RCC 7860 (cell line): ENCODE measurements around the gene SDK2.

Source experiments
- DNase-seq: peaks from one replicate; pipeline ENCODE4 v3.0.0-alpha.2; 2015; ENCODE audit warnings: low spot score
- FAIRE-seq: peaks from 2 replicates; lab custom pipeline; 2012; peaks lifted over from hg19 to GRCh38; lab: Jason Lieb, UNC

Gene SDK2

GRCh38 chr17:73519011-73519410, 125.2 kb downstream of the SDK2 start:
- no peak for DNase-seq

GRCh38 chr17:73516431-73516830, 127.8 kb downstream of the SDK2 start:
- FAIRE-seq (no peak), DNase-seq (no peak)

More at GRCh38 chr17:73519011-73519410, 125.2 kb downstream of the SDK2 start:
- no peak for FAIRE-seq

- no peak for FAIRE-seq
- DNase-seq, result no peak
Observed at GRCh38 chr17:73514146-73514863, 129.9 kb downstream of the SDK2 start.

DNA sequence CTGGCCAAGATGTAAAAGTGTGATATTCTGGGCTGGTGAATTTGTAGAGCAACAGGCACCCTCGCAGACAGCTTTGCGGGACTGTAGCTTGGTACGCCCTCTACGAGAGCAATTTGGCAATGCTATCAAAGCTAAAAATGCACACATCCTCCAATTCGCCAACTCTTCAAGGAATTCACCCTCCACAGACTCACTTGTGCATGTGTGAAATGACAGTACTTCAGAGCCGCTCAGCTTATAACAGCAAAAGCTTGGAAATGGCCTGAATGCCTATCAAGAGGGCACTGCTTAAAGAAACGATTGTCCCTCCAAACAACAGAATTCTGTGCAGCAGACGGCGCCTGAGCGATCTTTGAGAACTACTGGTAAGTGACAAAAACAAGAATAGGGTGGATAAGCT, 130.8 kb downstream of the SDK2 start:
- FAIRE-seq, result no peak

DNA sequence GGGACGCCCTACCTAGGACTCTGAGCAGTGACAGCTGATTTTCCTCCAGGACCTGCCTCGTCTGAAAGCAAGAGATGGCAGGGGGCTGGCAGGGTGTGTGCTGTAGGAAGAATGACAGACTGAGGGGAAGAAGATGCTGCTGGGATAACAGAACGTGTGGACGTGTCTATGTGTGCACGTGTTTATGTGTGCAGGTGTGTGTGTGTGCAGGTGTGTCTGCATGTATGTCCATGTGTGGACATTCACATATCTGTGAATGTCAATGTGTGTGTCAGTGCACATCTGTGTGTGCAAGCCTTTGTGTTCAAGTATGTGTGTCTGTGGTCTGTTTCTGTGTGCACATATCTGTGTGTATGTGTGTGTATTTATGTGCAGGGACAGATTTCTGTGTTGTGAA, 132.5 kb downstream of the SDK2 start:
- FAIRE-seq (no peak), DNase-seq (no peak)

More for the DNA sequence above, 130.8 kb downstream of the SDK2 start:
- DNase-seq, result no peak

GRCh38 chr17:73510981-73511718, 133.1 kb downstream of the SDK2 start:
- FAIRE-seq, result no peak
- DNase-seq, result no peak

DNA sequence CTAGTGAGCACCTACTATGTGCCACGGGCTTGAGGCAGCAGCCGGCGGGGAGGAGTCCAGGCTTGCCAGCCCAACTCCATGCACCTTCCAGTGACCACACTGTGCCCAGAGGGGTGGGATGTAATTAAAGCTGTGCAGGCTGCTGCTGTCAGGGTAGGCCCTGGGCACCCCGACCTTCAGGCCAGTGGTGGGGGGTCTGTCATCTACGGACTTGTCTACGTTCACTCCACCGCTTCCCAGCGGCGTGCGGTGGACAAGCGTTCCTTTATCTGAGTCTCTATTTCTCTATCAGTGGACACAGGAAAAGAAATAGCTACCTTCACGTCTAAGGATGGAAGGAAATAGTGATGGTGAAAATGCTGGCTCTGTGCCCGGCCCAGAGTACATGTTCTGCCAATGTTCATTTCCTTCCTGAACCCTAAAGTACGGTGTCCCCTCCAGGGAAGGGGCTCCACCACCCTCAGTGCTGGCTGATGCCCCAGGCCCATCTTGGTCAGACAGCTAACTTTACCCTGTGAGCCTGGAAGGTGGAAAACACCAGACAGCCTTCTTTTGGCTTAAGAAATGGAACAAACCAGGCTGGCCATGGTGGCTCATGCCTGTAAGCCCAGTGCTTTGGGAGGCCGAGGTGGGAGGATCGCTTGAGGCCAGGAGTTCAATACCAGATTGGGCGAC, 135.2 kb downstream of the SDK2 start:
- FAIRE-seq (no peak), DNase-seq (no peak)

DNA sequence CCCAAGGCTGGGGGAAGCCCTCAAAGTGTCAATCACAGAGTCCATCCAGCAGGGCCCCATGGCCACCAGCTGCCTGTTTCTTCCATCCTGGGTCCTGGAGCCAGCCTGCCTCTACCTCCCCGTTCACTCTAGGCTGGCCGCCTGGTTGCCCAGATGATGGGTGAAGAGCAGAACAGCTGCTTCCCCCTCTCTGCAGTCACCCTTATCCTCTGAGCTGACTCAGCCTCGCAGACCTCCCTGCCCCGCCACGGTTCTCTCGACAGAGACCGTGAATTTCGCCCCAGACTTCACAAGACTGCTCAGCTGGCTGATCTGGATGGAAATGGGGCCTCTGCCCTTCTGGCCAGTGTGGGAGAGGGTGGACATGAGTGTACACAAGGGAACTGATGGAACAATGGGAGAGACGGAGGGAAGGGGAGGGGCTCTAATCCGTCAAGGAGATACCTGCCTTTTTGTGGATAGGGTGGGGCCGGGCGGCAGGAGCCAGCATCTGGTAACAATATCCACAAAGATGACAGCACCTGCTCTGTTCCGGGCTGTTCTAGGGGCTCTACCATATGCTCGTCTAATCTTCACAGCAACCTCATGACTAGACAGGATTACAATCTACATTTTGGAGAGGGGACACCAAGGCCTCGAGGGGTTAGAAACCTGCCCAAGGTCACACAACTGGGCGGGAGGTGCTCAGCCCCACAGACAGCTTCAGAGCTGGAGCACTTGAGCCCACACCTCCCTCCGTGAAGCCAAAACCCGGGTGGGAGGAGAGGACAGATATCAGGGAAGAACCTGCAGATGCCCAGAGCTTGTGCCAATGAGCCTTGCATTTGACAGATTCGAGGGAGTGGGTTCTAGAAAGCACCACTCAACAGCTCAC, 136.0 kb downstream of the SDK2 start:
- DNase-seq (no peak), FAIRE-seq (no peak)

DNA sequence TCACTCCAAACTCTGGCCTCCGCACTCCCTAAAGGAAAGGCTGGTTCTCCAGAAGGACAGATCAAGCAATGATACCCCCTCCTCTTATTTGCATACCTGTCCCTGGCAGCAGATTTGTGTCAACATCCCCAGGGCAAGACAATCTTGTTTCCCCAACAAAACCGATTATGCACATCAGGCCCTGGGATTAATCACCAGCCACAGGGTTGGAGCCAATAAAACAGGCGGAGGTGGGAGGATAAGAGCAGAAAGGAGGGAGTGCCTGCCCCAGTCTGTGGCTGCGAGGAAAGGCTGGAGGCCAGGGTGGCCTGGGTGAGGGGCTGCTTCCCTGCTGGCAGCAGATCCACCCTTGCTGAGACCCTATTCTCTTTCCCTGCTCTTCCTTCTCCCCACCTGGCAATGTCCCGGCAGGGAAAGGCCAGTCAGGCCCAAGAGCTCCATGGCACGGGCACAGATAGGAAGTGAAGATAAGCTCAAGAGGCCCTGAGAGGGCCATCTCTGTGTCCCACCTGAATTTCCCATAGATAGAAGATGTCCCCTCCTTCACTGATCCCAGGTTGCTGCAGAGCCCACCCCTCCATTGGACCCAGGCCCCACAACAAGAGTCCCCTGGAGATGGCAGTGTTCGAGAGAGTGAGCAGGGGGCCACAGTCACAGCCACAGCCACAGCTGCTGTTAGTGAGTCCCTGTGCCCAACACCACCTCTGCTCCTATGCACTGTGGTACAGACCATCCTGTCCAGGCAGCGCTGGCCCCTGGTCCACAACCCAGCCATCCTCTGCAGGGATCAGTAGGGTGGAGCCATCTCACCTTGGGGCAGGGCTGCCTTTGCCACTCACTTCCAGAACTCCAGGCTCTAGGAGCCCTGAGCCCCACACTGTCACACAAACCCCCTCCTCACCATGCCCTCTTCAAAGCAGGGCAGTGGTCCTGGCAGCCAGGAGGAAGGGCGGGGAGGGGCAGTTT, 137.5 kb downstream of the SDK2 start:
- DNase-seq (no peak), FAIRE-seq (no peak)

GRCh38 chr17:73503560-73503959, 140.7 kb downstream of the SDK2 start:
- FAIRE-seq, result no peak
- no peak for DNase-seq

GRCh38 chr17:73500414-73500999, 143.7 kb downstream of the SDK2 start:
- no peak for FAIRE-seq

DNA sequence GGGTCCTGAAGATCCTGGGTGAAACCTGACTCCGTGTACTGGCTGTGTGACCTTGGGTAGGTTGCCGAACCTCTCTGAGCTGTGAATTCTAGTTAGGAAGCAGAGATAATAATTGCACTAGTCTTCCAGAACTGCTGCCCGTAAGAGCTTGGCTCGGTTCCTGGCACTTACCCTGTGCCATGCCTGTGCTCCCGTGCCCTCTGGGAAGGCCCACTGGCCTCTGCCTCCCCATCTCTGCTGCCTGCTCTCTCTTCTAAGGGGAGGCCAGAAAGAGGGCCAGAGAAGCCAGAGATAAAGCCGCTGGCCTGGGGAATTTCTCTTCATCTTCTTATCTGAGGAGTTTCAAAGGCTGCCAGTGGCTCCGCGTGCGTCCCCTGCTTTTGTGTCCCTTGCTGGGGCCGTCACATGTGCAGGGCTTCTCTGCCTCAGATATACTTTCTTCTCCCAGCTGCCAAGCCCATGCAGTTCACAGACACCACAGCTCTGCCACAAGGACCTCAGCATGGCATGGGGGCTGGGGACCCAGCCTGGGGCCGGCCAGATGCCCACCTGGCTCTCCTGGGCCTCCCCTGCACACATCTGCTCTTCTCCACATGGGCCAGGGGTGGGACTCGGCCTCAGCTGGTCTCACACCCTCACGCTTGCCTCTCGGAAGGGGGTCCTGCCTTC, 145.2 kb downstream of the SDK2 start:
- FAIRE-seq (no peak), DNase-seq (no peak)

More at GRCh38 chr17:73500414-73500999, 143.7 kb downstream of the SDK2 start:
- no peak for DNase-seq

DNA sequence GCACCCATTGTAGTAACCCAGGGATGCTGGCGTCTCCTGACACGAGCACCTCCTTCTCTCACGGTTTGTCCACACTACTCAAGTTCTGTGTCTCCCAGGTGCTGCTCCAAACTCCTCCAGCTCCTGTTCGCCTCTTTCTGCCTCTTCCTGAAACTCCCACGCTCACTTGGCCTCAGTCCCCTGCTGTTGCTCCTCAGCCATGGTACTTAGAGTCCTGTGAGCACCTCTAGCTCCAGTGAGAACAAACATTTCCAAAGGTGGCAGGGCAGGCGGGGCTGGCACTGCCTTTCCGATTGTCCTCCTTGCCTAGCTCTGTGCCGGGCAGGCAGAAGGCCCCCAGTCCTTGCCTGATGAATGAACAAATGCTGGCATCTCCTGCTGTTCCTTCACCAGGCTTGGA, 146.1 kb downstream of the SDK2 start:
- no peak for FAIRE-seq
- no peak for DNase-seq

DNA sequence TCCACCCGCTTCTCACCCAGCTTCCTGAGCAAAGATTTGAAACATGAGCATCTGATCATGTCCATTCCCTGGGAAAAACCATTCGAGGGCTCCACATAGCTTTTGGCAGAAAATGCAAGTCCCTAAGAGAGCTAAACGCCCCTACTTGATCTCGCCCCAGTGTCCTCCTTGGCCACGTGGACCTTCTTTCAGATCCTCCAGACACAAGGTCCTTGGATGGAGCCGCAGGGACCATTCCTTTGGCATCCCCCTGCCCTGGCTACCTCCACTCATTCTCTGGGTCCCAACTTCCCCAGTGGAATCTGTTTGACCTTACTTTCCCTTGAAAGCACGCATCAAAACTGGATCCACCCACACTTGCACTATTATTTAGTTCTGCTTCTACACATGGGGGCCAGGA, 146.5 kb downstream of the SDK2 start:
- DNase-seq (no peak), FAIRE-seq (no peak)

DNA sequence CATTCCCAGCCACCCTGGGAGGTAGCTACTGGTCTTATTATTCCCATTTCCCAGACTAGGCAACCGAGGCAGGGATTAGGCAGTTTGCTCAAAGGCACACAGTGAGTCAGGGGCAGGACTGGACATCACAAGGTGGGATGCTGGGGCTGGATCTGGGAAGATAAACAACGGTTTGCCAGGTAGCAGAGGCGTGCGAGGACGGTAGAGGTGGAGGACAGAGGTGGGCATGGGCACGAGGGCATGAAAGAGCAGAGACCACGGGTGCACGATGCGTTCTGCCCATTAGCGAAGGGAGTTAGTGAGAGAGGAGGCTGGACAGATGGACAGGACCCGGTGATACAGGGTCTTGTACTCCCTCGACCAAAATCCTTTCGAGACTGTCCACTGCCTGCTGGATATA, 148.0 kb downstream of the SDK2 start:
- FAIRE-seq (no peak), DNase-seq (no peak)

DNA sequence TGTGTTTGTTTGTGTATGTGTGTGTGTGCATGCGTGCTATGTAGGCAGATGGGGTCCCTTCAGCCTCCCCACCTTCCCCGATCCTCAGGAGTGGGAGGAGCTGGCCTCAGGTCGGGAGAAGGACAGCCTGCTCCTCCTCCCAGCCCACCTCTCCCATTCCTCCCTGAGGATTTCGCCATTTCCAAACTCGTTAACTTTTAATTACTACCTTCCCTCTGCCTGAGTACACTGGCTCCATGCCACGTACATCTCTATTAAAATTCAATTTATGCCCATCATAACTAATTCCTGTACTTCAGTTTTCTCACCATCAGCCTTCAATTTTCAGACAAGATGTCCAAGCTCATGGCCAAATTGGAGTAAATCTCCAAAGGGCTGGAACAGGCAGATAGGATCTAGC, 148.6 kb downstream of the SDK2 start:
- FAIRE-seq (no peak), DNase-seq (no peak)

DNA sequence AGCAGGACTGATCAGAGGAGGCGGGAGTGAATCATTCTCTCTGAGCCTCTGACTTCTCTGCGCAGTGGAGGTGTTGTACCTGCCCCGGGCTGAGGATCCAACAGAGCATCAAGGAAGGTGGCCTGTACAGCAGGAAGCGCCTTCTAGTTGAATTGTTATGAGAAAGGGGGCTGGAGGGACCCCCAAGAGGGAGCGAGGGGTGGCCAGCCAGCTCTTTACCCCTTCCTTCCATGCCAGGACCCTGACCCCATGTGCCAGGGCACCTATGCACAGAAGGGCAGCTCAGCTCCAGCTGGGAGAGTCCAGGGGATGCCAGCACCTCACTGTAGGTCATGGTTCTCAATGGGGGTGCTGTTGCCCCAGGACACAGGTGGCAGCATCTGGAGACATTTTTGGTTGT, 149.3 kb downstream of the SDK2 start:
- no peak for DNase-seq
- no peak for FAIRE-seq

- DNase-seq (no peak), FAIRE-seq (no peak)
Observed at GRCh38 chr17:73493956-73494926, 150.0 kb downstream of the SDK2 start.
